GM19351 (cell line): ENCODE data around the gene ZCCHC14.
"Not testable (repeated sequence)": the region's sequence is repeated elsewhere in the genome, so short reads cannot be mapped to it uniquely, and the experiment has no call there.

Experiments used
- ATAC-seq: cut with Tn5 transposase; IDR thresholded peaks from one replicate; pipeline ENCODE4 v1.9.1; 2021; ENCODE audit warnings: mild to moderate bottlenecking, moderate library complexity; ENCODE audit not compliant: unreplicated experiment

The ZCCHC14 gene

DNA sequence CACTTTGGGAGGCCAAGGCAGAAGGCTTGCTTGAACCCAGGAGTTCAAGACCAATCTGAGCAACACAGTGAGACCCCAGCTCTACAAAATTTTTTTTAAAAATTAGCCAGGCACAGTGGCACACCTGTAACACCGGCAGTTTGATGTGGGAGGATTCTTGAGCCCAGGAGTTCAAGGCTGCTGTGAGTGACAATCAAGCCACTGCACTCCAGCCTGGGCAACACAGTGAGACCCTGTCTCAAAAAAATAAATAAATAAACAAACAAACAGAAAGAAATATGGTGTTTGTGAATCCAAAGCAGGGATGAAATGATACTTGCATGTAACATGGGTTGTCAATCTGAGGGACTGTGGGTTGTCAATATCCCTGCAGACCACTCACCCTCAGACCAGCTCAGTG lies 125.9 kb downstream of the ZCCHC14 start:
- ATAC-seq = no peak

GRCh38 chr16:87366288-87366687 lies 126.5 kb downstream of the ZCCHC14 start:
- ATAC-seq = no peak

DNA sequence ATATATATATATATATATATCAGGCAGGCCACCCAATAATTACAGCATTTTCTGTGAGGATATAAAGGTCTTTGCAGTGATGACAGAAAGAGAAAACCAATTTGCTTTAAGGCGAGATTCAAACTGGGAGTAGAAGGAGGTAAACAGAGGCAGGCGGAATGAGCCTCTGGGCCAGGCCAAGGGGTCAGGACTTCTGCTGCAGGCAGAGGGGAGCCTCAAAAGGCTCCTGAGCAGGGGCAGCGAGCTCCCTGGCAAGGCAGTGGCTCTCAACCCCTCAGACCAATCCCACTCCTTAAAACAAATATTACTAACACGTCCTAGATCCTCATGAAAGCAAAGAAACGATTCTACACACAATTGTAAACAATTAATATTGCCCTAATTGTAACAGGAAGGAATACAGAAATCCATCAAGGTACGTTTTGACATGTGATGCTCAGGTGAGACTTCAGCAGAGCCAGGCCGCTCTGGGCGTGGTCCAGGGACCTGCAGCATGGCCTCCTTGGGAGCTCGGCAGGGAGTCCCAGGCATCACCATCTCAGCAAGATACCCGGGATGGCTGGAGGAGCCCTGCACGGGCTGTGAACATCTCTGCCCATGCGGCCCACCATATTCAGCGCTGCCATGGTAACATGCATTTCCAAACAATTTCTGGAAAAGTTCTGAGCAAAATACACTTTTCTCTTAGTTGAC lies 127.7 kb downstream of the ZCCHC14 start:
- ATAC-seq = no peak

- no peak for ATAC-seq
These were observed 128.9 kb downstream of the ZCCHC14 start for GRCh38 chr16:87363771-87364455.

DNA sequence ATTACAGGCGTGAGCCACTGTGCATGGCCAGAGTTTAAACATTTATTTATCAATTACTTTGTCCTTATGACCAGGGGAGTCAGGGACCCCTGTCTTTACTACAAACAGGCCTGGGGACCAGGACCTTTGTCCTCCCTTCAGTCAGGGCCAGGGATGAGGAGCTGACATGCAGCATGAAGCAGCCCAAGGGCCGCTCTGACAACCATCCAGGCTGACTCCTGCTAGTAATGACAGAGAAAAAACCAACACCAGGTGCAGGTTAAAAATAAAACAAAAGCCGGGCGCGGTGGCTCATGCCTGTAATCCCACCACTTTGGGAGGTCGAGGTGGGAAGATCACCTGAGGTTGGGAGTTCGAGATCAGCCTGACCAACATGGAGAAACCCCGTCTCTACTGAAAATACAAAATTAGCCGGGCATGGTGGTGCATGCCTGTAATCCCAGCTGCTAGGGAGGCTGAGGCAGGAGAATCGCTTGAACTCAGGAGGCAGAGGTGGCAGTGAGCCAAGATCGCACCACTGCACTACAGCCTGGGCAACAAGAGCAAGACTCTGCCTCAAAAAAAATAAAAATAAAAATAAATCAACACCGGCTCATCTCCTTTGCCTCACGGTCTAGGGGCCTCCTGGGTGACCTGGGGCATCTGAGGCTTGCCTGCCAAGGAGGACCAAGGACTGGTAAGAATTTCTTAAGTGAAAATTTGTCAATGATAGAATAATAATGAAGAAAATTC lies 129.8 kb downstream of the ZCCHC14 start:
- ATAC-seq = not testable (repeated sequence)

DNA sequence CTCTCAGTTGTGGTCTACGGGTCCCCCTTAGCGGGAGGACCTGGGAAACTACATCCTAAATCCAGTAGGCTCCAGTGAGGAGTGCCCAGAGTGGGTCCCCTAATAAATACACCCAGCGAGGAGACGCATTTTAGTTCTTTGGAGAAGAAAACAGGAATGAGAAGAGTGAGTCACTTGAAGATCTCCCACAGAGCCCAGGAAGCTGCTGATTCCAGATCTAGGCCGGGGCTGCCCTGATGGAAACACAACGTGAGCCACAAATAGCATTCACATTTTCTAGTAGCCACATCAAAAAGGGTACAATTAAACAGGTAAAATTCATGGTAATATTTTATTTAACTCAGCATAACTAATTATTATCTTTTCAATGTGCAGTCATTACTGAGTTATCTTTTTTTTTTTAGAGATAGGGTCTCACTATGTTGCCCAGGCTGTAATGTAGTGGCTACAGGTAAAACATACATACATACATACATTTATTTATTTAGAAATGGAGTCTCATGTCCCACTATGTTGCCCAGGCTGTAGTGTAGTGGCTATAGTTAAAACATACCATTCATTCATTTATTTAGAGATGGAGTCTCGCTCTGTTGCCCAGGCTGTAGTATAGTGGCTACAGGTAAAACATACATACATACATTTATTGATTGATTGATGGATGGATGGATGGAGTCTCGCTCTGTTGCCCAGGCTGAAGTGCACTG lies 130.8 kb downstream of the ZCCHC14 start:
- ATAC-seq = no peak

DNA sequence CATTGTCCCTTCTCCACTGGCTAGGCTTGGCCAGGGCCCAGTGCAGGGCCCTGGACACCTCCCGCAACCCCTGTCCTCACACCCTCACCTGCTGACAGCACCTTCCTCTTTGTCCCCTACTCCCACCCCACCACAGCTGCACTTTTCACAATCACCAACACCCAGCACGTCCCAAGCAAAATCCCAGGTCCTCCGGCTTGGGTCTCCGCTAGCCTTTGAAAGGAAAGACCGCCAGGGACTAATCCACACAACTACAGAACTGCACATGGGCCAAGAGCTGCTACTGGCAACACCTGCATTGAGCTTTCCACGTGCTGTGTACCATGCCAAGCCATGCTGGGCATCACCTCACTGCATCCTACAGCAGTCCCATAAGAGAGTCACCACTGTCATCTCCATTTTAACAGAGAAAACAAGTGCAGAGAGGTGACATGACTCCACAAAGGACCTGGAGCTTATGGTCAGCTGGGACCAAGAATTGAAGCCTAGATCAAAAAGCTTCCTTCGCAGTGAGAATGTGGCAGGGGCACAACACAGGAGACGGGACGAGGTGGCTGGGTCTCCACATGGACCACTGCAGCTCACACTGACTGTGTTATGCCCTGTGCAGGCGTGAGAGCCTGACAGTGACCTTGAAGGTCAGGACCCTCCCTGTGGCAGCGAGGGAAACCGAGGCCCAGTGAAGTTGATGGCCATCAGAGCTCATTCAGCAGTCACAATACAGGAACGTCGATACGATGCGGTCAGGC lies 131.8 kb downstream of the ZCCHC14 start:
- ATAC-seq = no peak

- no peak for ATAC-seq
These were observed 133.7 kb downstream of the ZCCHC14 start for GRCh38 chr16:87359121-87359520.

DNA sequence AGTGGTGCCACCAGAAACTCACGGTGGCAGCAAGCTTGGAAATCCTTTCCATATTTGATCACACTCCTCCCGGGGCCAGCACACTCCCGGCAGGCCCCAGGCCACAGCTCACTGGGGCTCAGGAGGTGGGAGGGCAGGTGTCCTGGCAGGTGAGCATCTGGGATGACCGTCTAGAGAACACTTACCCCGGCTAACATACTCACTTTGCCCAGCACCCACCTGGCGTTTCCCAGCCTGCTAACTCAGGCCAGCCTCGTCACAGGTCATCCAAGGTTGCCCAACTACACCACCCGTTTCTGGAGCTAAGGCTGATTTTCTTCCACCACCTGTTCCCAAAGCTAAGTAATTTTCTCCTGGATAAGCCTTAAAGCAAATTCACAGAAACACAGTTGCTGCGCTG lies 134.1 kb downstream of the ZCCHC14 start:
- no peak for ATAC-seq

DNA sequence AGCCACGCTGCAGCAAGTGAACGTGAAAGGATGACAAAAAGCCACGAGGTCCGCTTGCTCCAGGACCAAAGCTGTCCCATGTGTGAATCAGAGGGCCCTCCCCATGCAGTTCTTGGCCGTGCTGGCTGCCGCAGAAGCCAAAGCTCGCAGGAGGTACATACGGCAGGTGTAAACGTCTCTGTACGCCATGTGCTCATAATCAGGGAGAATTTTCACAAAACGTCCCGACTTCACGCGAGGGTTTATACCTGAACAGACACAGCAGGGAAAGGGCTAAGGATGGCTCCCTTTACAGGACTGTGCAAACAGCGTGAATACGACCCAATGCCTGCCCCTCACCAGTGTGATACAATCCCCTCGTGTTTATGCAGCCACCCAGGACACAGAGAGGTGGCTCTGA lies 134.6 kb downstream of the ZCCHC14 start:
- no peak for ATAC-seq

GRCh38 chr16:87356491-87356853 lies 136.4 kb downstream of the ZCCHC14 start:
- no peak for ATAC-seq
